GM18517 (cell line): ENCODE data around the gene FAM20C.

Source experiments
- ATAC-seq: cut with Tn5 transposase; IDR thresholded peaks from one replicate; pipeline ENCODE4 v1.9.1; 2021; ENCODE audit warnings: mild to moderate bottlenecking, moderate library complexity; ENCODE audit not compliant: unreplicated experiment

The FAM20C gene

DNA sequence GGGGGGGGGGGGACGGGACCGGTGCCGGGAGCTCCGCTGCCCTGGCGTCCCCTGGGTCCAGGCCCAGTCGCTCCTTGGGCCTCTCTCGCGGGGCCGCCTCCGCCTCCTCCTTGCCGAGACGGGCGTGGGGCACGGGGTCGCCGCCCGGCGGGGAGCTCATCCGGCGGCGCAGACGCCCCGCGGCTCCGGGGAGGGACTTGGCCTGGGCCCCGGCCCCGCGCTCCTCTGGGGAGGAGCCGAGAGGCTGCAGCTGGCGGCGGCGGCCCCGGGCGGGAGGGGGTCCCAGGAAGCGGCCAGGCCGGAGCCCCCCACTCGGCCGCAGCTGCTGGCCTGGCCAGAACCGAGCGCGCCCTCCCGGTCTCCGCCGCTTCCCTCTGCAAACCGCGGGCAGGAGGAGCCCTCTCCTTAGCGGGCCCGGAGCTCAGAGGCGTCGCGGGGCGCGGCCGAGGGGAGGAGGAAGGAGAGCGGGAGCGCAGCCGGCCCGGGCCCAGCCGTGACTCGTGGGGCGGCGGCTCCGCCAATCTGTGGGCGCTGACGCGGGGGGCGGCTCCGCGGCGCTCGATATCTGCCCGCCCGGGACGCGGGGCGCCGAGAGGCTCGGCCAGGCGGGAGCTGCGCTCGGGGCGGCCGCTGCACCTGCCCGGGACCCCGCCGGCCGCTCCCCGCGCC is at the start of gene FAM20C:
TSS of gene FAM20C (plus strand) at position 591 of the 669 bp plus-strand sequence. CDS start 629 bp downstream, outside the sequence.
- ATAC-seq, result no peak

DNA sequence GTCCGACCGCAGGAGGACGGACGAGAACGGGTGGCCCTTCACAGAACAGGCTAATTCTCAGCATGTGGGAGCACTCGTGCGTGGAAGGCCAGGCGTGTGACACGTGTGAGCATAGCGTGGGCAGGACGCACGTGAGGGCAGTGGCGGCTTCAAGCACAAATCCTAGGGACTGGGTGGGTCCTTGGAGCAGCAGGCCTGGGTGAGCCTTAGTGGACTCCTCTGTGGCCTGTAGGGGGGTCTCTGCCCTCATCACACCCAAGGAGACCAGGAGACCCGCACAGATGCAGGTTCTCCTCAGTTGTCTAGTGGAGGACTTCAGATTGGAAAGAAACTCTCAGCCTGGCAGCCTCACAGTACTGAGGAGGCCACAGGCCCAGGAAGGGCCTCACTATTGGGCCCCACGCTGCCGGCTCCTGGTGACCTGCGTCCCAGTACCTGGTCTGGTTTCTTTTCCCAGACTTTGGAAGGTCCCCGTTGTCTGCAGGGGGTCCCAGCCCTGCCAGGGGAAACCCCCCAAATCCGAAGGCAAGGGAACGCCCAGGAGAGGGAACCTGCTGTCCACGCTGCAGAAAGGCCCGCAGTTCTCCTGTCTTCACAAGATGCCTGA is 49.1 kb upstream of the FAM20C start:
- no peak for ATAC-seq

DNA sequence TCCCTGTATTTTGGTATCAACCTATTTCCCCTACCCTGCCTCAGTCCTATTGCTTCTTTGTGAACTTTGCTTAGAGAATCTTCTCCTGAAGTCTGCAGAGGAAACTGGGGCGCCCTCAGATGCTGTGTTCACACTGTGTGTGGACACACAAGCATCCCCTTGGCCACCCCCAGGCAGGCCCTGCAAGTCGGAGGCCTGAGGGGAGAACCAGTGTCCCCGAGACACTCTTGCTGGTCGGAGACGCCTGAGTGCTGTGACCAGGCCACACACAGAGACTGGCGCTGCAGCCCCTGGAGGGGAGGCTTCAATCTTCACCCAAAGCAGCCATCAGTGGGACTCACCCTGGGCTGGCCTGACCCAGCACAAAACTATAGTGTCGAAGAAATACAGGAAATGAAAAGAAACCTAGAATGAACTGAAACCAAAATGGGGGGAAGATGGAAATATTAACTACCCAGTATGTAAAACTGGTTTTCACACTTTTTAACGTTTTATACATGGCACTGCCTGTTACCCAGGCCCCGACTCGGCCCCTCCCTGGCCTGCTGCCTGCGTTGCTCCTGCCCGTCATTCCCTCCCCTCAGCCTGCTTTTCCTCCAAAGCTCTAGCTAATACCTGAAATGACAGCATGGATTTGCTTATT is 48.4 kb upstream of the FAM20C start:
- ATAC-seq, result peak; percentile 30

DNA sequence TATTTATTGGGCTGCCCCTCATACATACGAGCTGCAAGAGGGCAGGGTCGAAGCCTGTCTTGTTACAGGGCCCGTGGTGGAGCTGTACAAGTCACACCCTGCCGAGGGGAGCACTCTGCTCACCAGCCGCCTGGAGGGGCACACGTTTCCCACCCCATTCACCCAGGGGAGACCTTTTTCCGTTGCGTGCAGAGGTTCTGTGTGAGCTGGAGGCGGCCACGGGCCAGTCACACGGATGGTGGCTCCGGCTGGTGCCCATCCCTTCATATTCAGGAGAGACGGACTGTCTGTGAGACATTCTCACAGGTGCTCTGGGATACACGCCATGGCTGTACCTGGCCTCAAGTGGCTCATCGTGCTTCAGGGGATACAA is 47.9 kb upstream of the FAM20C start:
- no peak for ATAC-seq

DNA sequence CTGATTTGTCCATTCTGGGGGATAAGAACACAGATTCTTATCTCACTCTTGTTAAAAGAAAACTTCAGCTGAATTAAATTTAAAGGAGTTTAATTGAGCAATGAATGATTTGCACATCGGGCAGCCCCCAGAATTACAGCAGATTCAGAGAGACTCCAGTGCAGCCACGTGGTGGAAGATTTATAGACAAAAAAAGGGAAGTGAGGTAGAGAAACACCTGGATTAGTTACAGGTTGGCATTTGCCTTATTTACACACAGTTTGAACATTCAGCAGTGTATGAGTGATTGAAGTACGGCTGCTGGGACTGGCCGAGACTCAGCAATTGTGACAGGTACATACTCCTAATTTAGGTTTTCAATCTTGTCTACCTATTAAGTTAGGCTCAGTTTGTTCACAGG is 46.5 kb upstream of the FAM20C start:
- ATAC-seq, result no peak

DNA sequence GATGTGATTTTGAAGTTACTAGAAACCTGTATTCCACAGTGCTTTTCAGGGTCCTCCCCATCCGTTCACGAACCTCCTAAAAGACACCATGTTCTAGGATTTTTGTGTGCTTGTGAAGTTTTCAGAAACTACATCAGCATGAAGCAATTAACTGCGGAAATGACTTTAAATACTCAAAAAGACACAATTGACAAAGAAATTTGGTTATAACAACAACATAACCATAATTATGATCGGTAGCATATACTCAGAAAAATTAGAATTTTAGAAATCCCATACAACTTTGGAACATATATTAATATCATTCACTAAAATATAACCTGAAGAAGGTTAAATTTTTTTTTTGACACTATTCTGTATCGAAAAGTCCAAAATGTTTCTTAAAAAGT is 43.8 kb upstream of the FAM20C start:
- no peak for ATAC-seq

DNA sequence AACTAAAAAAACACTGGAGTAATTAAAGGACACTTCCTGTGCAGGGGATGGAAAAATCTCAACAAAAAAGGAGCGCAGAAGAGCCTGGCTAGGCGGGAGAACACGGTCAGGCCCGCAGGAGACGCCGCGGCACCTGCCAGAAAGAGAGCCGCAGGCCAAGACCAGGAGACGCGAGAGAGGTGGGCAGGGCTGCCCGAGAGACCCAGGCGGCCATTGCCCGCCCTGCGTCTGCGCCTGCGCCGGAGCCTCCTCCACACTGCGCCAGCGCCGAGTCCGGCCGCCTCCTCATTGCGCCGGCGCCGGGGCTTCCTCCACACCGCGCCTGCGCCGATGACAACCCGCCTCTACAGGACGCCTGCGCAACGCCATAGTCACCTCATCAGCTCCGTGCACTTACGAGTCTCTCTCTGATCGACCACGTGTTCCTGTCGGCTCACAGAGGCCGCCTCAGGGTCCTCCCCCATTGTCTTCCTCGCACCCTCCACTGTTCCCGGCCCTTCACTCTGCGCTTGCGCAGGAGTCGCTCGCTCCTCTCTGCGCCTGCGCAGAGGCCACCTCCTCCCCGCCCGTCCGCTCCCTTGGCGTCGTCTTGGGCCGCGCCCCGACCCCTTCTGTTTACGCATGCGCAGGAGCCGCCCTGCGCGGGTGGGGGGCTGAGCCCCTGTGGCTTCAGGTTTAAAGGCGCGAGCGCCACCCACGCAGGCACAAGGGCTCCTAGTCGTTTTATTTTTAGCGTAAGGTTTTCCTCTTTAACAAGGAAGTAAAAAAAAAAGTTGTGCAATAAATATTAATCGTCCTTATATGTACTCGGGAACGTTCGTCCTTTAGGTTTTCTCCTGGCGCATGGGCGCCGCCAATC is 43.2 kb upstream of the FAM20C start:
- ATAC-seq, result peak; percentile 94

DNA sequence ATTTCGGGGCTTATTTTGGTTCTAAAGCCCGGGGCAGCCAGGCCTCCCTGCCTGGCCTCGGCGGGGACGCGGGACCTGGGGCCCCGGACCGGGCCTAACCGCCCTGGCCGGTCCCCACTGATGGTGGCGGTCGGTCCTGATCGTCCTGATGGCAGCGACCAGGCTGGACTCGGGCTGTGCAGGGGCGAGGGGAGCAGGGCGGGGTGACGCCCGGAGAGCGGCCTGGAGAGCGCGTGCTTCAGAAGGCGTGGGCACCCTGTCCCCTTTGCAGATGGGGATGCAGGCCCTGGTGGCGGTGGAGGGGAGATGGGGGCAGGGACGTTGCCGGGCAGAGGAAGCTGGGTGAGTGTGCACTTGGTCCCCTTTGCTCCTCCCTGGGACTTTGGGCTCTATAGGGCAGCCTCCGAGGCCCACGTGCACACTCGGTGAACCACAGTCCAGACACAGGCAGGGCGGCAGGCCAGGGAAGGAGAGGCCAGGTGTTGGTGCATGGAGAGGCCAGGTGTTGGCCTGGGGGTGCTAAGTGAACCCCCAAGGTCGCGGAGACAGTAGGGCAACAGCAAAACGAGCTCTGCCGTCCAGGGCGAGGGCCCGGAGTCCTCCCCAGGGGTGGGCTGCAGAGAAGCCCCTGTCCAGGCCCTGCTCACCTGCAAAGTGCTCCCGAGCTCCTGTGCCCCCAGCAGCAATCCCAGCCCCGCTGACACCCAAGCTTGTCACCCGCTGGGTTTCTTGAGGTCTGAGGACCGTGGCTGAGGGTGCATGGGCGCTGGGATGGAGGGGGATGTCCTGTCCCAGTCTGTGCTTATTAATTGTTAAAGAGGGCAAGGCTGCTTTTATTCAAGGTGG is 42.4 kb upstream of the FAM20C start:
- ATAC-seq, result peak; percentile 11

DNA sequence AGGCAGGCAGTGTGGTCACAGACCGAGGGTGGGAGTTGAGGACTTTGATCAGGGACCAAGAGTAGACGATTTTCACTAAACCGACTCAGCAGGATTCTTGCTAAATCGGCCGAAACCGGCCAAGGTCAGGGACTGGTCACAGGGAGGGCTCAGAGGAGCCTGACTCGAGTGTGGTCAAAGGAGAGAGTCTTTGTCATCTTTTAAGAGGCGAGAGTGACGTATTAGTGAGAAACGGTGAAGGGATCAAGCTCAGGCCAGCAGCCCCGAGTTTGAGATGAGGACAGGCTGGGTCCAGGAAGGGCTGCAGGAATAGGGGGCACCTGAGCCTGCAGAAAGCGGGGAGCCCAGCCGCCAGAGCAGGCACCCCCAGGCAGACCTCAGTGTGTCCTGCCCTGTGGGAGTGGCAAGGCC is 41.6 kb upstream of the FAM20C start:
- ATAC-seq, result no peak

DNA sequence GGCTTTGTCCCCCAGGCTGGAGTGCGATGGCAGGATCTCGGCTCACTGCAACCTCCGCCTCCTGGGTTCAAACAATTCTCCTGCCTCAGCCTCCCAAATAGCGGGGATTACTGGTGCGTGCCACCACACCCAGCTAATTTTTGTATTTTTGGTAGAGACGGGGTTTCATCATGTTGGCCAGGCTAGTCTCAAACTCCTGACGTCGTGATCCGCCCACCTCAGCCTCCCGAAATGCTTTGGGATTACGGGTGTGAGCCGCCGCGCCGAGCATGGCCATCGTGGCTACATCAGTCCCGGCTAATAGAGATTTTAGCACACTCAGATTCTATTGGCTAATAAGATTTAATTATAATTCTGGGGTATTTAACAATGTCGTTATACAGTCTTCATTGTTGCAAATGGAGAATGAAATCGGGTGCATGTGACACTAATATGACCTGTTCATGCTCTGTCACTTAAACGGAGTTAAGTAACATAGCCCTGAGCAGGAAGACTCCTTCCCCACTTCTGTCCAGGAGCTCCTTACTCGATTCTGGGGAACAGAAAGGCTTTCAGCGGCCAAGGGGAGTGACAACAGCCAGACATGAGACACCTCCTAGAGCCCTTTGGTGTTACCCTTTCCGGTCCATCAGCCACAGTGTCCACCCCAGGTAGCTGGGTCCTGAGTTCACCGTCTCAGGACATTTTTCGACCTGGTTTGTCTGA is 40.9 kb upstream of the FAM20C start:
- no peak for ATAC-seq

DNA sequence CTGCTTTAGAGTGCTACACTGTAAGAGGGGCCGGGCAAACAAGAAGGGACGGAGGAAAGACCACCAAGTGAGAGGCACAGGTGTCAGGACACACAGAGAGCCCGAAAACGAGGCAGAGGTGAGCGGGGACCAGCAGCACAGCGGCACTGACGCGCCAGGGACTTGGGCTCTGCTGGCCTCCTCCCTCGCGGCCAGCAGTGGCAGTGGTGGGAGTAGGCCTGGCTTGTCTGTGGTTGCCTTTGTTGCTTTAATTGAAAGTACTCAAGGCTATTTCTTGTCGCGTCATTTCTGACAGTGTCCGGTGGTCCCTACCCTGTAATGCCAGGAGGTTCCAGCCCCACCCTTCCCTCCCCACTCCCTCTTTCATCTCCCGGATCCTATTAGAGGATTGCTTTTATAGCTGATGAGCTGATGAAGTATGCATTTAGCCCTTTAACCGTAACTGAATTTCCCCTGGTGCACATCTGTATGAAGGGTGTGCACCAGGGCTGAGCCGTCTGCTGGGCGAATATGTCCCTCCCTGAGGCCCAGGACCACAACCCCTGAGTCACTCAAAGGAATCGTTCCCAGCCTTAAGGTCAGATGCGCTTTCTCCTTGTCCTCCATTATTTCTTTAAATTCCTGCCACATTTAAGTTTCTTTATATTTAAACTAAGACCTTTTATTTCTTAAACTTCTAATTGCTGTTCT is 39.5 kb upstream of the FAM20C start:
- ATAC-seq, result no peak

DNA sequence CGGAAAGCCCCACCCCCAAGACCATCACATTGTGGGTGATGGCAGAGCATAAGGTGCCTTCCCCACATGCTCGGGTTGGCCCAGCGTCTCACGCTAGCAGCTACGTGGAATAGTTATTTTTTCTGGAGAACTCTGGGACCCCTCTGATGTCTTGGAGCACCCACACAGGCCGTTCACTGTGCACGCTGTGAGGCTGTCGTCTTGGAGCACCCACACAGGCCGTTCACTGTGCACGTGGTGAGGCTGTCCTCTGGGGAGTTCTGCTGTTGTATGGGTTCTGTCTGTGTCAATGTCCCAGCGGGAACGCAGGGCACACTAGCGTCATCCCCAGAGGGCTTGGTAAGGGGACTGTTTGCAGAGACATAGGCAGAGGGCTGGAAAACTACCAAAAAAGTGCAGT is 38.8 kb upstream of the FAM20C start:
- ATAC-seq, result no peak

DNA sequence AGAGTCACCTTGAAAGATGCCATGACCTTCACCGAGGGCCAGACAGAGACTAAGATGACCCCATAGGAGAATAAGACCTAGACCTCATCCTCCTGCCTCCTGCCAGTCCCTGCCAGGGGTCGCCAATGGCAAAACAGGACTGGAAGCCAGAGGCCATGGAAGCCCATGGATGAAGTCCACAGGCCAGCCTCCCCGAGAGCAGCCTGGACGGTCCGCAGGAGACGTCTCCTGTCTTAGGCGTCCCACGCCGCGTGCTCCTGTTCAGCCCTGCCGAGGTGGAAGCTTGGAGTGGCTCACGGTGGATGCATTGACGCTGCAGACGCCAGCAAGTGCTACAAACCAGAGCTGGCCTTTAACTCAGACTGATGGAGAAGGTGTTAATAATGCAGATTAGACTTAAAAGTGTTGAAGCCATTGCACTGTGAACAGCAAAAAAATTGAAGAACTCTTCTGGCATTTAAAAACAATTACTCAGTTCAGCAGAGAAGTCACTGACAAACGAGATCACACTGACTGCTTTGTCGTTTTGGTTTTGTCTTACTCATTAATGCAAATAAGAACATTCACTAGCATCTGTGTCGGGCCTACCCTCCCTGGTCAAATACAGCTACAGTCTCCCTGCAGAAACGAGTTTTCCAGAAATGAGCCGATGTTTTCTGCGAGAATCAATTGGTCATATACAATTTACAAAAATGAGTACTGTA is 38.1 kb upstream of the FAM20C start:
- ATAC-seq, result no peak

DNA sequence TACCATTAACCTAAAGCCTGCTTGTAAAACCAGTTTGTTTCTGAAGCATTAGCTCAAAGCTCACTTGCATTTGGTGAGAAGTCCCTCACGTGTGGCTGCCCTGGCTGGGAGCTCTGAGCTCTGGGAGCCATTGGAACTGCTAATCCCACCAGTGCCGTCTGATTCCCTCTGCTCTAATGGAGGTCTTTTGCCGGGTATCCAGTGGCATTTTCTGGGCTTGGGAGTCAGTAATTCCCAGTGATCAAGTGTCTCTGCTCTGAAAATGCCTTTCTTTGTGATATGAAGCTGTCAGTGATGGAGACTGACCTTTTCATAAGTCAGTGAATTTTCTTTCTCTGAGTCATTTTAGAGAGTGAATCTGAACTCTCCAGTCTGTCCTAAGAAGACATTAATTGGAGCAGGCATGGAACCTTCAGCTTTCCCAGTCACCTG is 36.9 kb upstream of the FAM20C start:
- ATAC-seq, result no peak

DNA sequence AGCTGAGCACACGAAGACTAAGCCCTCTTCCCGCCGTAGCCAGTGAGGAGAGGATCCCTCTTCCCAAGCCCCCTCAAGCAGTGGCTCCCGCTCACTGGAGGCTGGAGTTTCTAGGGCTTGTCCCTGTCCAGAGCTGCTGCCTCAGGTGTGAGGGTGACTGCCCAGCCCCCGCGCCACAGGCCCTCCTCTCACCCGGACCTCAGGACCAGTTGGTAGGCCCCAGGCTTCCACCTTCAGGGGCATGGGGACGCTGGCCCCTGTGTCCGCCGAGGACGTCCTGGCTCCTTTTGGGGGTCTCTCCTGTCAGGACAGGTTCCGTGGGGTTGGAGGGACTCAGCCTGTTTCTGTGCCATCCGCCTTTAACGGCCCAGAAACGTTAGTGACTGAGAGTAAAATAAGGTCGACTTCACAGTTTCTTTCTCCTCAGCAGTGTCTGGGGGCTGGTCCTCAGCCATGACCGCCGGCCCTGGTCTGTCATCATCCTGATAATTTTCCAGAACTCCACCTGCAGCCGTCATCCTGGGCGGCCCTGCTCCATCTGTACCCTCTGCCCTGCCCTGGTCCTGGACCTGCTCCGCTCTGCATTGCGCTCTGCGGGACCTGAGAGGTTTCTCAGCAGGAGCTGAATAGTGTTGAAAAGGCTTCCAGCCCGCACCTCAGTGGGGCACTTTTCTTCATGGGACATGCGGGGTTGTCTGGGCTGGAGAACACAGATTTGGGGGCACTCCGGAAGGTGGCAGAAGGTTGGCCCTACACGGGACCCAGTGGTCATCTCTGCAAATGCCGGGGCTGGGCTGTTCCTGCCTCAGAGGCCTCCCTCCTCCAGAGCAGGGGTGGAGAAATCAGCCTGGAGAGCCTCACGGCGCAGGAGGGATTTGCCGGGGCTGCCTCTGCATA is 36.0 kb upstream of the FAM20C start:
- no peak for ATAC-seq

DNA sequence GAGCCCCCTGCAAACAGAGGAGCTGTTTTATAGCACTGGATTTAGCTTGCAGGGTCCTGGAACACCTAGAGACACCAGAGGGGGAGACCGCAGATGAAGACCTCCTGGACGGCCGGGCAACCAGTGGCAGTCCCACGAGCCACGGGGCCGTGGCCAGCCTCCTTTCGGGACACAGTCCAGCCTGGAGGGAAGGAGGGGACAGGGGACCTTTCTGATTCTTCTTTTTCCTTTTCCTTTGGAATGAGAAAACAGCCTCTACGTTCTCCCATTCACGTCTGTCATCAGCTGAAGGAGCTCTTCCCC is 35.4 kb upstream of the FAM20C start:
- ATAC-seq, result no peak

DNA sequence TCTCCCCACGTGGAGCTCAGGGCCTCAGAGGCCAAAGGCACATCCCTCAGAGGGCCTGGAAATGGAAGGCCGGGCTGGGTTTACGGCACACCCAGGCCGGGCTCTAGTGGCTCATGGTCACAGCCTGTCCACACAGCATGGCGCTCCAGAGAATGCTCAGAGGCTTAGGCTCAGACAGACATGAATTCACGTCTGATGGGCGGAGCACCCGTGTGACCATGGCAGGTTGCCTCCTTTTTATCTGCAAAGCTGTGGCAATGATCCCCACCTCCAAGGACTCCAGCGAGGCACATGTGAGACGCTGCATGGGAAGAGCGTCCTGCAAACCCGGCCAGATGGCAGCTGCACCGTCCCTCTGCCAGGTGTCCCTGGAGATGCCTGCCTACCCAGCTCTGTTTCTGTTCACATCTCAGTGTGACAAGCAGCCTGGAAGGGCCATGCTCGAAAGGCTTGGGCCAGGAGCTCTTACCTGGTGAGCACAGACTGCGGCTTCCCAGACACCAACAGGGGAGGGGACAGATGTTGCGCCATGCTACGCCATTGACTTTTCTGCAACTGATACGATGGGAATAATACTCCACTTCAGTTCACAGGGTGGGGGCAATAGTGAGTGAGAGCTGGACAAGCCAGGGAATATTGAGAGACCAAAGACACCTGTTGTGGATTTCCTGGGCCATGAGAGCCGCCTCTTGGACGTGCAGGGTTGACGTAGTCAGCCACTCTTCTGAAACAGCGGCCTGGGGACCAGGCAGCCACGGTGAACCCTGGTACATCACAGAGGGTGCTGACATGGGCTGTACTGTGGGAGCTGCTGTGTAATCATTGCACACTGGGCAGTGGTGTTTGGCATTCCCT is 34.4 kb upstream of the FAM20C start:
- ATAC-seq, result no peak
